HCT116 (cell line): ENCODE data around the gene CCDC74A. TPM values are rescaled to one million over a fixed set of nuclear protein-coding genes. Genes with fewer than 3 reads are reported as not detected.
"Not testable (repeated sequence)": the region's sequence is repeated elsewhere in the genome, so short reads cannot be mapped to it uniquely, and the experiment has no call there.

Source experiments
- ATAC-seq: fragments of 200-7000 bp; cut with Tn5 transposase; 2 replicates; pipeline ENCODE4 v1.9.1; 2020; ENCODE audit warnings: mild to moderate bottlenecking, moderate library complexity
- BruUV-seq: library from RNA; stranded (reverse); fragments of 400-500 nt; replicated peaks from 2 replicates; lab custom pipeline; 2021; lab: Mats Ljungman, UMichigan
- CTCF ChIA-PET: fragments of 300-600 bp; sonication (Branson Sonifier 250); formaldehyde crosslinking; loops from one replicate; lab custom pipeline; 2021; ENCODE audit warnings: antibody characterized with exemption; lab: Charles Lee
- POLR2A ChIA-PET: fragments of 300-600, 350-600 bp; sonication (Branson Sonifier 250); formaldehyde crosslinking; loops from one replicate; lab custom pipeline; 2021; ENCODE audit warnings: antibody characterized with exemption; lab: Charles Lee
- RAD21 ChIA-PET, 2 experiments: fragments of 300-600 bp; sonication (Branson Sonifier 250); formaldehyde crosslinking; loops; one replicate each; lab custom pipeline; 2023; ENCODE audit warnings: low total read pairs in 2 of 2; ENCODE audit not compliant: uncharacterized antibody in 2 of 2, unreplicated experiment in 2 of 2, low non-redundant PET in 1 of 2; lab: Charles Lee
- DNase-seq: peaks from one replicate; pipeline ENCODE4 v3.0.0-alpha.2; 2010; ENCODE audit warnings: low read depth, low spot score
- H2AFZ ChIP-seq: fragments of 200-600 bp; shearing (Covaris generic), sonication (generic); 2 replicates; pipeline ENCODE4 v1.6.1; 2017; ENCODE audit warnings: low read depth, mixed run types, mixed read lengths, antibody characterized with exemption, low read length; ENCODE audit not compliant: poor library complexity, severe bottlenecking
- H3K27ac ChIP-seq: 2 replicates; pipeline ENCODE4 v1.5.1; 2012; ENCODE audit warnings: low read depth, low read length
- H3K27me3 ChIP-seq: fragments of 200-600 bp; sonication (generic); 2 replicates; pipeline ENCODE4 v1.6.1; 2016; ENCODE audit warnings: mixed run types, low read length, mixed read lengths; ENCODE audit not compliant: insufficient read depth
- H3K36me3 ChIP-seq, 2 experiments: fragments of 200-500 bp in 1 of 2; fragments of 200-600 bp in 1 of 2; sonication (Bioruptor generic) in 1 of 2; sonication (generic) in 1 of 2; 2 replicates each; pipeline versions ENCODE4 v1.5.1 to v1.6.1; 2014 to 2016; ENCODE audit warnings: low read length in 2 of 2, inconsistent platforms in 1 of 2, mixed read lengths in 1 of 2, mixed run types in 1 of 2; ENCODE audit not compliant: insufficient read depth in 2 of 2, control insufficient read depth in 1 of 2
- H3K4me1 ChIP-seq, 2 experiments: fragments of 200-600 bp in 1 of 2; sonication (generic) in 1 of 2; 2 replicates each; pipeline versions ENCODE4 v1.5.1 to v1.6.1; 2012 to 2017; ENCODE audit warnings: low read length in 2 of 2, inconsistent platforms in 1 of 2, mild to moderate bottlenecking in 1 of 2, mixed read lengths in 1 of 2, mixed run types in 1 of 2, moderate library complexity in 1 of 2; ENCODE audit not compliant: insufficient read depth in 2 of 2, control insufficient read depth in 1 of 2
- H3K4me2 ChIP-seq: fragments of 200-600 bp; sonication (generic); 2 replicates; pipeline ENCODE4 v1.6.1; 2017; ENCODE audit warnings: mixed run types, low read length, mixed read lengths
- H3K4me3 ChIP-seq, 2 experiments: fragments of 200-600 bp in 1 of 2; sonication (generic) in 1 of 2; replicated peaks in 1 of 2; 2 replicates each; pipeline ENCODE4 v1.5.1; 2011 to 2016; ENCODE audit warnings: low read length in 2 of 2, control low read depth in 1 of 2, low read depth in 1 of 2, mild to moderate bottlenecking in 1 of 2, mixed read lengths in 1 of 2, mixed run types in 1 of 2
- H3K79me2 ChIP-seq: fragments of 200-600 bp; sonication (generic); 2 replicates; pipeline ENCODE4 v1.6.1; 2017; ENCODE audit warnings: mild to moderate bottlenecking, mixed run types, low read length, moderate library complexity, mixed read lengths; ENCODE audit not compliant: insufficient read depth
- H3K9ac ChIP-seq: fragments of 200-600 bp; sonication (generic); 2 replicates; pipeline ENCODE4 v1.6.1; 2016; ENCODE audit warnings: low read length, mixed read lengths
- H3K9me2 ChIP-seq: fragments of 200-600 bp; sonication (generic), shearing (Covaris generic); 2 replicates; pipeline ENCODE4 v1.6.1; 2017; ENCODE audit warnings: mixed run types, mild to moderate bottlenecking, moderate library complexity; ENCODE audit not compliant: insufficient read depth
- H3K9me3 ChIP-seq, 2 experiments: fragments of 200-500 bp in 1 of 2; fragments of 200-600 bp in 1 of 2; sonication (Bioruptor generic) in 1 of 2; sonication (generic) in 1 of 2; 2 replicates each; pipeline ENCODE4 v1.6.1; 2014 to 2017; ENCODE audit warnings: low read length in 2 of 2, mixed read lengths in 2 of 2, inconsistent platforms in 1 of 2, low read depth in 1 of 2, mild to moderate bottlenecking in 1 of 2, mixed run types in 1 of 2, moderate library complexity in 1 of 2; ENCODE audit not compliant: control insufficient read depth in 1 of 2, insufficient read depth in 1 of 2
- H4K20me1 ChIP-seq: fragments of 200-600 bp; sonication (generic), shearing (Covaris generic); 2 replicates; pipeline ENCODE4 v1.6.1; 2017; ENCODE audit warnings: mixed run types, mild to moderate bottlenecking, moderate library complexity; ENCODE audit not compliant: insufficient read depth
- intact Hi-C: fragments of 100-400 bp; cut with micrococcal nuclease; formaldehyde crosslinking; loops from 2 replicates; pipeline ENCODE4 v1.10.0; 2022
- total RNA-seq: library from RNA; stranded (reverse); gene quantifications from one replicate; pipeline ENCODE4 v1.2.1, GENCODE V29; 2021; ENCODE audit not compliant: unreplicated experiment

Gene CCDC74A
- total RNA-seq, 1 experiment from 2014 or later: 13.6 TPM

- not testable (repeated sequence) for BruUV-seq, H3K36me3 ChIP-seq, ATAC-seq
These were observed 47.3 kb upstream of the CCDC74A start for GRCh38 chr2:131480351-131480750.

GRCh38 chr2:131482506-131483155, 45.1 kb upstream of the CCDC74A start:
- CTCF ChIA-PET, intact Hi-C loops, H3K4me1 ChIP-seq, H3K36me3 ChIP-seq, H3K4me3 ChIP-seq, BruUV-seq, DNase-seq, H3K27ac ChIP-seq, RAD21 ChIA-PET, H2AFZ ChIP-seq, H3K4me2 ChIP-seq, POLR2A ChIA-PET, H3K9ac ChIP-seq, H3K9me2 ChIP-seq, H4K20me1 ChIP-seq, H3K79me2 ChIP-seq, H3K27me3 ChIP-seq, H3K9me3 ChIP-seq, ATAC-seq: not testable (repeated sequence)

More at GRCh38 chr2:131480351-131480750, 47.3 kb upstream of the CCDC74A start:
- POLR2A ChIA-PET, H3K4me3 ChIP-seq, H3K79me2 ChIP-seq, H2AFZ ChIP-seq, RAD21 ChIA-PET, H3K9me3 ChIP-seq, H3K4me2 ChIP-seq, H3K4me1 ChIP-seq, H3K27me3 ChIP-seq, H3K9ac ChIP-seq, CTCF ChIA-PET, H3K9me2 ChIP-seq, H4K20me1 ChIP-seq, intact Hi-C loops, H3K27ac ChIP-seq, DNase-seq: not testable (repeated sequence)

GRCh38 chr2:131483981-131484820, 43.5 kb upstream of the CCDC74A start:
- RAD21 ChIA-PET, BruUV-seq: not testable (repeated sequence)

GRCh38 chr2:131484906-131485460, 42.7 kb upstream of the CCDC74A start:
- H3K4me3 ChIP-seq, RAD21 ChIA-PET, H3K27me3 ChIP-seq, H3K9me2 ChIP-seq, H4K20me1 ChIP-seq, BruUV-seq, intact Hi-C loops, DNase-seq, H3K36me3 ChIP-seq, H3K4me1 ChIP-seq, POLR2A ChIA-PET, H3K27ac ChIP-seq, H2AFZ ChIP-seq, H3K4me2 ChIP-seq, H3K9me3 ChIP-seq, H3K9ac ChIP-seq, CTCF ChIA-PET, ATAC-seq: not testable (repeated sequence)
- H3K79me2 ChIP-seq: peaks cover 31% of the 10 kb centered on the region

More at GRCh38 chr2:131483981-131484820, 43.5 kb upstream of the CCDC74A start:
- H4K20me1 ChIP-seq, H3K9me3 ChIP-seq, H2AFZ ChIP-seq, H3K4me2 ChIP-seq, H3K4me1 ChIP-seq, H3K27ac ChIP-seq, POLR2A ChIA-PET, ATAC-seq, H3K4me3 ChIP-seq, H3K36me3 ChIP-seq, H3K9me2 ChIP-seq, H3K27me3 ChIP-seq, intact Hi-C loops, H3K9ac ChIP-seq, CTCF ChIA-PET, DNase-seq: not testable (repeated sequence)
- peaks cover 25% of the 10 kb centered on the region for H3K79me2 ChIP-seq
